Spinal cord (tissue), 10 donors: ENCODE data around the gene ATP6AP1. TPM values are rescaled to one million over a fixed set of nuclear protein-coding genes. Genes with fewer than 3 reads are reported as not detected.

ENCODE experiments used
- DNase-seq, 6 donors: peaks; one replicate each; pipeline versions ENCODE4 v3.0.0 to v3.0.0-alpha.2; 2013 to 2015; ENCODE audit warnings: low spot score in 6 of 6, low read depth in 4 of 6
- H3K27ac ChIP-seq: one replicate; pipeline ENCODE4 v1.5.1; 2013; ENCODE audit warnings: low read depth, low read length, control low read depth
- H3K27me3 ChIP-seq: one replicate; pipeline ENCODE4 v1.6.1; 2013; ENCODE audit warnings: low read length; ENCODE audit not compliant: control insufficient read depth, insufficient read depth
- H3K36me3 ChIP-seq: one replicate; pipeline ENCODE4 v1.6.1; 2013; ENCODE audit warnings: low read length; ENCODE audit not compliant: control insufficient read depth, insufficient read depth
- H3K4me1 ChIP-seq: one replicate; pipeline ENCODE4 v1.6.1; 2013; ENCODE audit warnings: low read length; ENCODE audit not compliant: control insufficient read depth, insufficient read depth
- H3K4me3 ChIP-seq: one replicate; pipeline ENCODE4 v1.5.1; 2013; ENCODE audit warnings: low read depth, low read length, control low read depth
- H3K9me3 ChIP-seq: one replicate; pipeline ENCODE4 v1.6.1; 2013; ENCODE audit warnings: low read length; ENCODE audit not compliant: control insufficient read depth, insufficient read depth
- WGBS: methylation state at CpG from one replicate; pipeline ENCODE4 v1.1.5; 2013; ENCODE audit warnings: missing lambda C conversion rate; ENCODE audit not compliant: insufficient coverage; 5-methylcytosine and 5-hydroxymethylcytosine counted together
- polyA plus RNA-seq, 2 donors: library from polyadenylated mRNA; unstranded; fragments of 120-200 nt; gene quantifications; one replicate each; pipeline ENCODE4 v1.2.1, GENCODE V29; 2013; ENCODE audit not compliant: insufficient read length in 2 of 2
- total RNA-seq, 2 donors: library from RNA; depleted of rRNA in 1 of 2; stranded (reverse); fragments of 120-200 nt in 1 of 2; fragments of >200 nt in 1 of 2; gene quantifications; one replicate each; pipeline versions ENCODE4 v1.2.3 to v1.2.4, GENCODE V29; 2013 to 2014
- donor health status: healthy.

ATP6AP1 gene
- total and polyA plus RNA-seq, 4 donors: 62.8 to 208 (median 141) TPM

GRCh38 chrX:154466036-154466435 is 37.6 kb downstream of the ATP6AP1 start:
- WGBS: 92% methylated on average over 32 of the region's 32 CpGs
- H3K36me3 ChIP-seq: peaks cover 100% of the 10 kb centered on the region
- DNase-seq: no peak
- H3K9me3 ChIP-seq: no peaks in the 10 kb centered on the region
- no peak overlapping the region for H3K4me3 ChIP-seq
- no peaks in the 10 kb centered on the region for H3K27me3 ChIP-seq
- H3K4me1 ChIP-seq: peaks cover 13% of the 10 kb centered on the region
- no peak overlapping the region for H3K27ac ChIP-seq

- Histone ChIP-seq H3K36me3 (peaks cover 100% of the 10 kb centered on the region), H3K4me3 (no peak overlapping the region), H3K27me3 (no peaks in the 10 kb centered on the region), H3K4me1 (peaks cover 4% of the 10 kb centered on the region), H3K27ac (no peak overlapping the region), H3K9me3 (no peaks in the 10 kb centered on the region)
- 87% methylated on average over 15 of the region's 15 CpGs for WGBS
- DNase-seq: no peak
These were observed 38.4 kb downstream of the ATP6AP1 start for GRCh38 chrX:154466907-154467306.

- 93% methylated on average over 19 of the region's 21 CpGs for WGBS
- H3K27me3 ChIP-seq: no peaks in the 10 kb centered on the region
- no peak overlapping the region for H3K4me3 ChIP-seq
- no peak for DNase-seq
- H3K27ac ChIP-seq: no peak overlapping the region
- H3K9me3 ChIP-seq: no peaks in the 10 kb centered on the region
- H3K4me1 ChIP-seq: no peaks in the 10 kb centered on the region
- H3K36me3 ChIP-seq: peaks cover 100% of the 10 kb centered on the region
These were observed 39.1 kb downstream of the ATP6AP1 start for GRCh38 chrX:154467556-154467955.

- no peaks in the 10 kb centered on the region for H3K27me3 ChIP-seq
- H3K4me1 ChIP-seq: no peaks in the 10 kb centered on the region
- no peak for DNase-seq
- no peak overlapping the region for H3K27ac ChIP-seq
- no peak overlapping the region for H3K4me3 ChIP-seq
- H3K9me3 ChIP-seq: no peaks in the 10 kb centered on the region
- H3K36me3 ChIP-seq: peaks cover 100% of the 10 kb centered on the region
- 92% methylated on average over 22 of the region's 23 CpGs for WGBS
These were observed 39.7 kb downstream of the ATP6AP1 start for GRCh38 chrX:154468217-154468616.

- Histone ChIP-seq H3K27ac (no peak overlapping the region), H3K4me1 (no peaks in the 10 kb centered on the region), H3K4me3 (no peak overlapping the region), H3K27me3 (no peaks in the 10 kb centered on the region), H3K9me3 (no peaks in the 10 kb centered on the region), H3K36me3 (peaks cover 93% of the 10 kb centered on the region)
- 81% methylated on average over 9 of the region's 9 CpGs for WGBS
- DNase-seq: no peak
These were observed 40.6 kb downstream of the ATP6AP1 start for GRCh38 chrX:154469114-154469513.

GRCh38 chrX:154469880-154470279 is 41.4 kb downstream of the ATP6AP1 start:
- Histone ChIP-seq H3K36me3 (peaks cover 88% of the 10 kb centered on the region), H3K4me3 (no peak overlapping the region), H3K27ac (no peak overlapping the region), H3K4me1 (no peaks in the 10 kb centered on the region), H3K9me3 (no peaks in the 10 kb centered on the region), H3K27me3 (no peaks in the 10 kb centered on the region)
- no peak for DNase-seq
- WGBS: 89% methylated on average over 18 of the region's 18 CpGs

GRCh38 chrX:154470434-154470833 is 42.0 kb downstream of the ATP6AP1 start:
- Histone ChIP-seq H3K4me1 (no peaks in the 10 kb centered on the region), H3K36me3 (peaks cover 82% of the 10 kb centered on the region), H3K4me3 (no peak overlapping the region), H3K27me3 (no peaks in the 10 kb centered on the region), H3K27ac (no peak overlapping the region), H3K9me3 (no peaks in the 10 kb centered on the region)
- 89% methylated on average over 14 of the region's 14 CpGs for WGBS
- DNase-seq: no peak

GRCh38 chrX:154470914-154471568 is 42.6 kb downstream of the ATP6AP1 start:
- 89% methylated on average over 23 of the region's 23 CpGs for WGBS
- Histone ChIP-seq H3K27me3 (no peaks in the 10 kb centered on the region), H3K9me3 (no peaks in the 10 kb centered on the region)

GRCh38 chrX:154471839-154472684 is 43.6 kb downstream of the ATP6AP1 start:
- H3K36me3 ChIP-seq: peaks cover 66% of the 10 kb centered on the region
- 84% methylated on average over 21 of the region's 23 CpGs for WGBS
- no peak for DNase-seq

More at GRCh38 chrX:154470914-154471568, 42.6 kb downstream of the ATP6AP1 start:
- H3K4me3 ChIP-seq: no peak overlapping the region
- no peaks in the 10 kb centered on the region for H3K4me1 ChIP-seq
- H3K36me3 ChIP-seq: peaks cover 76% of the 10 kb centered on the region
- no peak for DNase-seq
- H3K27ac ChIP-seq: no peak overlapping the region

More at GRCh38 chrX:154471839-154472684, 43.6 kb downstream of the ATP6AP1 start:
- no peak overlapping the region for H3K27ac ChIP-seq
- H3K4me1 ChIP-seq: peaks cover 5% of the 10 kb centered on the region
- H3K4me3 ChIP-seq: no peak overlapping the region
- no peaks in the 10 kb centered on the region for H3K27me3 ChIP-seq
- no peaks in the 10 kb centered on the region for H3K9me3 ChIP-seq
